Dedifferentiated amniotic fluid mesenchymal stem cell (primary cell): ENCODE results near the gene AIDA.
A peak's percentile ranks its signal among the peaks of the same experiment; 100 is the strongest.
"Not testable (repeated sequence)": the region's sequence is repeated elsewhere in the genome, so short reads cannot be mapped to it uniquely, and the experiment has no call there.

Experiments used
- DNase-seq: peaks from one replicate; pipeline ENCODE4 v3.0.0-alpha.2; 2016; ENCODE audit errors: extremely low spot score

The AIDA gene

DNA sequence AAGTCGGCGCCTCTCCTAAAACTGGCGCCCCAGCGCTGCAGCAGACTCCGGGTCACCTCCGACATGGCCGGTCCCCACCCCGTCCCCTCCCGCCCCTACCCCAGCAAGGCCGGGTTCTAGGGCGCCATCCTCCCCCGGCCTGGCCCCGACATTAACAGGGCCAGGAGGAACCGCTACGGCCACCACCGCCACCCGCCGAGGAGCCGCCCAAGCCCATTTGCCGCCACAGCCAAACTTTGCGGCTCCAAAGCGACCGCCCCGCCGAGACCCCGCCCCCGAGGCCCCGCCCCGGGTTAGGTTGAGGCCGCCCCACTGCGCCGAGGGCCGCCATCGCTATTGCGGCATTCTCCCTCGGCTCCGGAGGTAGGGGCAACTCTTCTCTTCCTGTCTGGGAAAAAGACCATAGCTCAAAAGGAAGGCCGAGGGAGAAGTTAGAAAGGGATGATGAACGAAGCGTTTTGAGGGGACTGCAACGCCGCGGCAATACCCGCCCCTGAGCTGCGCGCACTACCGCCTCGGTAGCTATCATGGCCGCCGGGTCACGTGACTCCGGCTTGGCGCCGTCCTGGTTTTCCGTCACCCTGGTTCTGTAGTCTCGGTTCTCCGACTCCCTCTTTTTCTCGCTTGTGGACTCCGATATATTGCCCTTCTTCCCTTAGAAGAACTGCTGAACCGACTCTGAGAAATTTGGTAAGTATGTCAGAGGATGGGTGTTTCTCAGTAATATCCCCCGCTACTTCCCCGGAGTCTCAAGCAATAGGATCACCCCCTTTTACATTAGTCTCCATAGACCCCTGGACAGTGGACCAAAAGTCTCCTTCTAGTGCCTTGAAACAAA lies at the start of gene AIDA, which contains the start of gene BROX:
Gene AIDA (minus strand): TSS at position 239 of the 838 bp plus-strand sequence. CDS start 174 bp downstream, at position 65.
Gene BROX (plus strand): TSS at position 312 of the 838 bp plus-strand sequence. CDS start 3,136 bp downstream, outside the sequence.
- peak; percentile 75 for DNase-seq

DNA sequence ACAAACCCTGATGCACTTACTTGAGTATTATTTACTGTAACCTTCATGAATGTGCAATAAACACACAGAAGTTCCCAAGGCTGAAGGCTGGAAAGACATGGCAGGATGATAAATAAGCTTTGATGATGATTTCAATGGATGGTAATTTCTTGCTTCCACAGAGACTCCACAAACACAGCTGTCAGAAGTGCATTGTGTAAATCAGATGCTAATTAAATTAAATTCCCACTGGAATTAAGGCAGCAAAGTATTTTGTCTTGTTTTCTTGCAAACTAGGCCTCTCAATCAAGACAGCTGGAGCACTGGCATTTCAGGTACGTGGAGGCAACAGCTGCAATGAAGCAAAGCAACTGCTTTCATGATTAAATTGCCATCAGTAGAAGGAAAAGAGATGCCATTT lies 48.8 kb upstream of the AIDA start:
- no peak for DNase-seq

GRCh38 chr1:222759451-222760035 lies 47.3 kb upstream of the AIDA start:
- no peak for DNase-seq

GRCh38 chr1:222757646-222758268 lies 45.5 kb upstream of the AIDA start:
- DNase-seq: no peak

- peak; percentile 99 for DNase-seq
Observed at GRCh38 chr1:222754366-222755139, 42.3 kb upstream of the AIDA start.

DNA sequence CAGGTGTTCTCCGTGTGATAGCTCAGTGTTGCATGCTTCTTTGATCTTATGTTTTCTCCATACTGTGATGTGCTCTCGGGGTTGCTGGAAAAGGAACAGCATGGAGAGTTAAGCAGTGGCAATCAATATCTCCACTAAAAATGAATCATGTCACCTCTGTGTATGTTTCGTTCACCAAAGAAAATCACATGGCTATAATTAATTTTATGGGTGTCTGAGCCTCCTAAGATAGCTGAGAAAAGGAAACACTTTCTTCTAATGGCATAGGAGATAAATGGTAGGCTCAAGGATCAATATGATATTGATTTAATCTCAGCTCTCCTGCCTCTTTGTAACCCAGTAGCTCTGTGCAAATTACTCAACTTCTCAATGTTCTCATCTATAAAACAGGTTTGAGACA lies 39.0 kb upstream of the AIDA start:
- DNase-seq: no peak

- DNase-seq: no peak
Observed at GRCh38 chr1:222750651-222751050, 38.4 kb upstream of the AIDA start.

- no peak for DNase-seq
Observed at GRCh38 chr1:222749927-222750326, 37.6 kb upstream of the AIDA start.

- DNase-seq: not testable (repeated sequence)
Observed at GRCh38 chr1:222741630-222742457, 29.6 kb upstream of the AIDA start.

DNA sequence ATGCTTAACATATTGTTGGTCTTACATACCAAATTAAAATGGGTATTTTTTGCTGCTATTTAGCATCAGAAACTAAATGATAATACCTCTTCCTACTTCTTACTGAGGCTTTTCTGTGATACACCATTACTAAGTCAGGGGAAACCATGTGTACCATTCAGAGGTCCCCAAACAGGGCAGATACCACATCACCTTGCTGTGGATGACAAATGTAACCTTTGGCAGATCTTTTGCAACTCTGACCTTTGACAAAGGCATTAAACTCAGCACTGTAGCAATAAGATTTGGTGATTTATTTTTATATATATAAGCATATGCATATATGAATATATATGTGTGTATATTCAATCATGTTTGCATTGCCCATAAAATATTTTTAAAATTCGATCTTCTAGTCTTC lies 27.6 kb upstream of the AIDA start:
- DNase-seq: no peak

- no peak for DNase-seq
Observed at GRCh38 chr1:222739465-222739864, 27.2 kb upstream of the AIDA start.

DNA sequence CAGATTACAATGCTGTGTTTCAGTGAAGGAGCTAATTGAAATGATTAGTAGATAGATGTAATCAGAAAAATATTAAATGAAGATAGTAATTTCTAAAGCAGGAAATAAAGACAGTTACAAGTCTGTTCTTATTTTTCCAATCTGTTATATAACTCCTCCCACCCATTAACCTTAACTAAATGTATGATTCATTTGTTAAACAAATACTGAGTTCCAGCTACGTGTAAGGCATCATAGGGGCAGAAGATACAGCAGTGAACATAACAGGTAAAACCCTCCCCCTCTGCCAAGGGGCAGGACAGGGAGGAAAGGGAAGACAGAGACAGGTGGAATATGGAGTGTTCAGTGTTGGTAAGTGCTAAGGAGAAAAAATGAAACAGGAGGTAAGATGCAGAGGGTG lies 24.7 kb upstream of the AIDA start, which contains the start of gene FAM177B:
Gene FAM177B (plus strand): TSS at position 231 of the 400 bp plus-strand sequence. CDS start 9,344 bp downstream, outside the sequence.
- DNase-seq: no peak

DNA sequence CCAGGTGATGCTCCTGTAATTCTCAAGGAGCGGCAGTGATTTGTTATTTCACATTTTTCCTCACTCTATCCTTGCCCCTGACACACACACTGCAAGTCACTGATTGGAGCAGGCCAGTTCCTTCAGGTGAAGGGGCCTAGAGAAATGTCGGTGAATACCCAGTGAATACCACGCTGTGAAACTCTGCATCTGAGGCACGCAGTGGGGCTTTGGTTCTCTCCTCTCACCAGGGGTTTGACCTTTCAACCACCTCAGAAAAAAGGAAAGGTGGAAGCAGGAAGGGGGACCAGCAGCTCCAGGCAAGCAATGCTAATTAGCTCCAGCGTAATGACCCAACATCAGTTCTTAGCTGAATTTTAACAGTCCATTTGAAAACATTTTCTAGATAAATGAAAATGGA lies 24.2 kb upstream of the AIDA start:
- DNase-seq: no peak

DNA sequence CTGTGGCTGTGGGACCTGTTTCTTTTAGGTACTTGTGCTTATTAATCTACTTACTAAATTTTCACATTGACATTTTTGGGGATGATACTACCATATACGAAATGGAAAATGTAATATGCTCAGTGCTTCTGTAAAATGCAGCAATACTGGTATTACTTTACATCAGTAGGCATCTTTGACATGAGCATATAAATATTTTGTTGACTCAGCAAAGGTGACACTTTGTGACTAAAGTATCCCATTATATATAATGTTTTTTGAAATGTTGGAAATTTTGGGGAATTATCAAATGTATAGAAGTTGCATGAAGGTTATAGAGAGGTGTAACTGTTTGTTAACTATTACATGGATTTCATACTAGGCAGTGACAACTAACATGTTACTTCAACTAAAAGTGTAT lies 22.4 kb upstream of the AIDA start:
- DNase-seq: no peak

DNA sequence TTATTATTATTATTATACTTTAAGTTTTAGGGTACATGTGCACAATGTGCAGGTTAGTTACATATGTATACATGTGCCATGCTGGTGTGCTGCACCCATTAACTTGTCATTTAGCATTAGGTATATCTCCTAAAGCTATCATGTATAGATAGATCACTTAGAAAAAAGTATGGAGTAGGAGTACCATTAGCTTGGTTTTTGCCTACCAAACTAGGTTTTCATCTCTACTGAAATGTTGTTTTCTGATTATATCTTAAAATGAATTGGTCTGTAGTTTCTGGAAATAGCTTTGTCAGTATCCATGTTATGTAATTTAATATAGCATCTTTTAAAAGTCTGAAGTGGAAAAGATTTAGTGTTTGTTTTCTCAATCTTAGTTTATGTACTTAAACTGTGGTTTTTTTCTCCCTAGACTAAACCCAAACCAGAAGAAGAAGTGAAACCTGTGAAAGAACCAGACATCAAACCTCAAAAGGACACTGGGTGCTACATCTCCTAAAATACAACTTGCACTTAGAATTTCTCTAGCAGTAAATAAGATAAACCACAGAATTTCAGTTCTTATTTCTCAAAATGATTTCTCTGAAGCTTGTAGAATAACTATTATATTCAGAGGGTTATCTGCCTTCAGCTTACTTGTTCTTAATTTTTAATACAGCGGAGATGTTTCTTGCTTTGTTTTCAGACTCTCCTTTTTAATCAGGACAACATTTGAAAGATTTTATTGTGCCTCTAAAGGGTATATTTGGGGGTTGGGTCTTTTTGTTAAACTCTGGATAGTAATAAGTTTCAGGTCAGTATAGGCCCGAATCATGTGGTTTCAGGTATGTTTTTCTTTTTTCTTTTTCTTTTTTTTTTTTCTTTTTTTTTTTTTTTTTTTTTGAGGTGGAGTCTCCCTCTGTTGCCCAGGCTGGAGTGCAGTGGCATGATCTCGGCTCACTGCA lies 20.2 kb upstream of the AIDA start:
- DNase-seq: no peak

GRCh38 chr1:222730866-222731265 lies 18.6 kb upstream of the AIDA start:
- no peak for DNase-seq

DNA sequence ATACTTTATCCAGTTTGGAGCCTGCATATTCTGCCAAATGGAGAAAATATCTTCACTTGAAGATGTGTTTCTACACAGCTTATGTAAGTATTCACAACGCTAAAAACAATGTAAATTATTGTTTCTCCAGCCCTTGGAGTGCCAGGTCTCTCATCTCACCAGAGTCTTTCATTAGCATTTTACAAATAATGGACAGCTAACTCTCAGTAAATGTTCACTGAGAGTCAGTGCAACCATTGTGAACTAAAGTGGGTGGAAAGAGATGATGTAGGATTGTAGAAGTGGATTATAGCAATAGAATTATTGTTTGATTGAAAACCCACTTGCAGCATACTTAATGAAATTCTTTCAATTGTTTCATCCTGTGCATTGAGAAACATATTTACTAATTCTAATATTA lies 16.5 kb upstream of the AIDA start:
- no peak for DNase-seq

- no peak for DNase-seq
Observed at GRCh38 chr1:222716393-222716792, 4.1 kb upstream of the AIDA start.

GRCh38 chr1:222713091-222713961 lies 1.0 kb upstream of the AIDA start:
- DNase-seq: peak; percentile 95
